ENCODE measurements around the gene DDX42. TPM values are rescaled to one million over a fixed set of nuclear protein-coding genes. Genes with fewer than 3 reads are reported as not detected.

The DDX42 gene
- total RNA-seq, 1 donor from 2014 or later: 121 TPM

GRCh38 chr17:63843910-63844677 lies 70.1 kb downstream of the DDX42 start:
- H3K4me1 ChIP-seq: peaks cover 45% of the 10 kb centered on the region
- H3K27ac ChIP-seq: peak overlapping the region; percentile 83
- intact Hi-C loops (cut with DNase I): loop anchor here (10.0 kb wide), 1 partner anchor 1081 kb away; no protein-coding TSS in a partner anchor
- no peak for DNase-seq (ENCODE audit: extremely low spot score in 2 of 2)
- H3K4me3 ChIP-seq: peak overlapping the region; percentile 96 to 100
- H3K27me3 ChIP-seq: no peaks in the 10 kb centered on the region
- H3K36me3 ChIP-seq: no peaks in the 10 kb centered on the region
- TF ChIP-seq POLR2A (IDR thresholded peaks at IDR 0.05) (no peak), POLR2AphosphoS5 (IDR thresholded peaks at IDR 0.05; ENCODE audit: insufficient read depth in 1 of 2, low read depth in 1 of 2) (no peak), CTCF (IDR thresholded peaks at IDR 0.05) (no peak)
- H3K9me3 ChIP-seq: no peaks in the 10 kb centered on the region

- no peak for DNase-seq (ENCODE audit: extremely low spot score in 2 of 2)
- H3K4me1 ChIP-seq: peaks cover 31% of the 10 kb centered on the region
- no peak overlapping the region for H3K4me3 ChIP-seq
- TF ChIP-seq POLR2A (IDR thresholded peaks at IDR 0.05): no peak
- TF ChIP-seq POLR2AphosphoS5 (IDR thresholded peaks at IDR 0.05; ENCODE audit: insufficient read depth in 1 of 2, low read depth in 1 of 2): no peak
- no peak for TF ChIP-seq CTCF (IDR thresholded peaks at IDR 0.05)
- no peak overlapping the region for H3K27ac ChIP-seq
- H3K27me3 ChIP-seq: no peaks in the 10 kb centered on the region
- H3K36me3 ChIP-seq: no peaks in the 10 kb centered on the region
- H3K9me3 ChIP-seq: no peaks in the 10 kb centered on the region
- intact Hi-C loops (cut with DNase I): loop anchor here (10.0 kb wide), 1 partner anchor 1079 kb away; no protein-coding TSS in a partner anchor
These were observed 71.5 kb downstream of the DDX42 start for GRCh38 chr17:63845509-63845908.

GRCh38 chr17:63847525-63848249 lies 73.7 kb downstream of the DDX42 start:
- H3K27me3 ChIP-seq: no peaks in the 10 kb centered on the region
- no peaks in the 10 kb centered on the region for H3K36me3 ChIP-seq
- H3K4me1 ChIP-seq: peaks cover 19% of the 10 kb centered on the region
- H3K9me3 ChIP-seq: no peaks in the 10 kb centered on the region
- no peak overlapping the region for H3K4me3 ChIP-seq
- intact Hi-C loops (cut with DNase I): loop anchor here (10.0 kb wide), 1 partner anchor 1077 kb away; no protein-coding TSS in a partner anchor
- DNase-seq (ENCODE audit: extremely low spot score in 2 of 2): no peak
- TF ChIP-seq POLR2AphosphoS5 (IDR thresholded peaks at IDR 0.05; ENCODE audit: insufficient read depth in 1 of 2, low read depth in 1 of 2): no peak
- TF ChIP-seq CTCF (IDR thresholded peaks at IDR 0.05): no peak
- TF ChIP-seq POLR2A (IDR thresholded peaks at IDR 0.05): no peak
- H3K27ac ChIP-seq: no peak overlapping the region

GRCh38 chr17:63848834-63849689 lies 75.1 kb downstream of the DDX42 start:
- intact Hi-C loops (cut with DNase I): loop anchor here (10.0 kb wide), 1 partner anchor 1076 kb away; no protein-coding TSS in a partner anchor
- Histone ChIP-seq H3K27me3 (no peaks in the 10 kb centered on the region), H3K9me3 (no peaks in the 10 kb centered on the region), H3K36me3 (no peaks in the 10 kb centered on the region), H3K4me3 (peak overlapping the region; percentile 41 to 54), H3K4me1 (peaks cover 11% of the 10 kb centered on the region), H3K27ac (peak overlapping the region; percentile 54)
- DNase-seq (ENCODE audit: extremely low spot score in 2 of 2): no peak
- no peak for TF ChIP-seq POLR2A (IDR thresholded peaks at IDR 0.05)
- TF ChIP-seq CTCF (IDR thresholded peaks at IDR 0.05): peak; percentile 30 to 72 (median 32)
- TF ChIP-seq POLR2AphosphoS5 (IDR thresholded peaks at IDR 0.05; ENCODE audit: insufficient read depth in 1 of 2, low read depth in 1 of 2): peak; percentile 52 to 61

Measured in vagina (tissue), 2 donors.